ENCODE measurements around the gene AGAP1.

DNA sequence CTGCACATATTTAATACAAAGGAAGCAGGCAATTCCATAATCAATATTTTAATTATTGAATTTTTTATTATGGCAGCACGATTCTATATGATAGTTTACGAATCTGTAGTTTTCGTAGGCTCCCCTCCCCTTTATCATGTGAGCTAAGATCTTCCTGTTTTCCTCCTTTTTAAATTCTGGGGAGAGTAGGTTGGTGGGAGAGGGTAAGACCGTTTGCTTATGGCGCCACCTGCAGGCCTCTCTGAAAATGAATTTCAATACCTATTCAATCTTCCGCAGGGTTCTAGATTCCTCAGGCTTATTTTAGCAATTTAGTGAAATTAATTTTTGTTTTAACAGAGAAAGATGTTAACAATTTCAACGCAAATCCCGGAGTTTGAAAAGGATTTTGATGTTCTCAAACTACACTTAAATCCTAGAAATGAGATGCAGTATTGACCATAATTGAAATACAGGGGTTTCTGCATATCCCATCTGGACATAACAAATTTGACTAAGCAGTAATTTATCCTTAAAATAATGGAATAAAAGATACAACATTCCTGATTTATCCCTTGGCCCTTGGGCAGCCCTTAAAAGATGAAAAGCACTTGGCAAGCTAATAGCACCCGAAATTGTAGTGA is 687.1 kb downstream of the AGAP1 start:
- TF ChIP-seq, protein P1, sequence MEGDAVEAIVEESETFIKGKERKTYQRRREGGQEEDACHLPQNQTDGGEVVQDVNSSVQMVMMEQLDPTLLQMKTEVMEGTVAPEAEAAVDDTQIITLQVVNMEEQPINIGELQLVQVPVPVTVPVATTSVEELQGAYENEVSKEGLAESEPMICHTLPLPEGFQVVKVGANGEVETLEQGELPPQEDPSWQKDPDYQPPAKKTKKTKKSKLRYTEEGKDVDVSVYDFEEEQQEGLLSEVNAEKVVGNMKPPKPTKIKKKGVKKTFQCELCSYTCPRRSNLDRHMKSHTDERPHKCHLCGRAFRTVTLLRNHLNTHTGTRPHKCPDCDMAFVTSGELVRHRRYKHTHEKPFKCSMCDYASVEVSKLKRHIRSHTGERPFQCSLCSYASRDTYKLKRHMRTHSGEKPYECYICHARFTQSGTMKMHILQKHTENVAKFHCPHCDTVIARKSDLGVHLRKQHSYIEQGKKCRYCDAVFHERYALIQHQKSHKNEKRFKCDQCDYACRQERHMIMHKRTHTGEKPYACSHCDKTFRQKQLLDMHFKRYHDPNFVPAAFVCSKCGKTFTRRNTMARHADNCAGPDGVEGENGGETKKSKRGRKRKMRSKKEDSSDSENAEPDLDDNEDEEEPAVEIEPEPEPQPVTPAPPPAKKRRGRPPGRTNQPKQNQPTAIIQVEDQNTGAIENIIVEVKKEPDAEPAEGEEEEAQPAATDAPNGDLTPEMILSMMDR (IDR thresholded peaks at IDR 0.05): peak; percentile 96
- no peak for TF ChIP-seq EZH2 (IDR thresholded peaks at IDR 0.05)

Data from neural progenitor cell (in vitro differentiated cells).